Mesenteric fat pad (tissue), 1 donor: ENCODE data around the gene ASTL. TPM values are rescaled to one million over a fixed set of nuclear protein-coding genes. Genes with fewer than 3 reads are reported as not detected.
A peak's percentile ranks its signal among the peaks of the same experiment; 100 is the strongest.

Source experiments
- DNase-seq: peaks from one replicate; pipeline ENCODE4 v3.0.0-alpha.2; 2020; ENCODE audit warnings: low spot score
- total RNA-seq: library from RNA; stranded (reverse); fragmentation: NEBNext Ultra II Directional; extraction: Animal tissue kit (Norgen Biotek cat#: 25700); gene quantifications from one replicate; pipeline ENCODE4 v1.2.1, GENCODE V29; 2021
- donor health status: DM: yes; HTN: yes; CAD: no.

The ASTL gene
- total RNA-seq, 1 donor from 2014 or later, result not detected

DNA sequence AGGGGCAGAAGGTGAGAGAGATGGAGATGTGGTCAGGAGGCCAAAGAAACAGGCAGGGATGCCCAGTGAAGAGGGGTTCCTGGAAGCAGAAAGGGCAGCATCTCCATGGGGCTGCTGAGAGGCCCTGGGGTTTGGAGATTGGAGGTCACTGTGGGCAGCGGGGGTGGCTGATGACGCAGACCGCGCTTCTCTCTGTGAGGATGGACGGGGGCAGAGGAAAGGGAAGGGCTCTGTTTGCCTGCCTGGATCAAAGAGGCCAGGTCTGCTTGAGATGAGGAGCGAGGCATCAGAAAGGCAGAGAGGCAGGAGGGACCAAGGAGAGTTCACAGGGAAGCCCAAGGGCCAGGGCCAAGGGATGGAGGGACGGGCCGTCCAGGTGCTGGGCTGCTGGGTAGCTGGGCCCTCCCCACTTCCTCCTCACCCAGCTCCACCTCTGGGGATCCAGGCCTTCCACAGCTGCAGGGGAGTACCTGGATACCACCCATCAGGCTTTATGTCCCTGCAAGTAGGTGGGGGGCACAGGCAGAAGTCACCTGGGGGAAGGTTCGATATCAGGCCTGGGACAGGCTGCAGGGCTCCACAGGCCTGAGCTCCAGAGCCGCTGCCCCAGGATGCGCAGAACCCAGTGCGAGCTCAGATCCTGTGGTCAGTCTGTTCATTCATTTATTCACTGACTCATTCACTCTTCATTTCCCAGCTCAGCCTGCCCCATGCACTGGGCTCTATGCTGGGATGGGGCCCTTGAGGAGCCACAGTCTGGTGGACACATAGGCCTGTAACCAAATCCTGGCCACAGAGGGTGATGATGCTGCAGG, 52.6 kb downstream of the ASTL start:
- peak; percentile 87 for DNase-seq

DNA sequence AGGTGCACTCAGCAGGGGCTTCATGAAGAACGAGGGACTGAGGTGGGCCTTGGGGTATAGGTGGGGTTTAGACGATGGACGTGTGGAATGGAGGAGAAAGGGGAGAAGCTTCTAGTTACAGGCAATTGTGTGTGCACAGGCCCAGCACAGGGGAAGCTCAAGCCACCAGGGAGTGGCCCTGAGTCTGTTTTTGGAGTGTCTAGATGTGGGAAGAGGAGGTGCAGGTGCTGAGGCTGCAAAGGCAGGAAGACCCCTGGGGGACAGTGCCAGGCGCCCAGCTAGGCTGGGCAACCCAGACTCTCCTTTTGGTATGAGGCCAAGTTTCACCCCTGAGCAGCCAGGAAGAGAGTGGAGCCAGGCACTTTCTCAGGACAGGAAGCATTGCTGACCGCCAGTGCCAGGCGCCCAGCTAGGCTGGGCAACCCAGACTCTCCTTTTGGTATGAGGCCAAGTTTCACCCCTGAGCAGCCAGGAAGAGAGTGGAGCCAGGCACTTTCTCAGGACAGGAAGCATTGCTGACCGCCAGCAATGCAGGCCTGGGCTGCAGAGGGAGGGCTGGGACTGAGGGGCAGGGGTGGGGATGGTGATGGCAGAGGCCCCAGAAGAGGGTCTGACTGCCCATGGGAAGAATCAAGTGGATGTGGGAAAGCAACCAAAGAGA, 53.3 kb downstream of the ASTL start:
- DNase-seq, result peak; percentile 74

DNA sequence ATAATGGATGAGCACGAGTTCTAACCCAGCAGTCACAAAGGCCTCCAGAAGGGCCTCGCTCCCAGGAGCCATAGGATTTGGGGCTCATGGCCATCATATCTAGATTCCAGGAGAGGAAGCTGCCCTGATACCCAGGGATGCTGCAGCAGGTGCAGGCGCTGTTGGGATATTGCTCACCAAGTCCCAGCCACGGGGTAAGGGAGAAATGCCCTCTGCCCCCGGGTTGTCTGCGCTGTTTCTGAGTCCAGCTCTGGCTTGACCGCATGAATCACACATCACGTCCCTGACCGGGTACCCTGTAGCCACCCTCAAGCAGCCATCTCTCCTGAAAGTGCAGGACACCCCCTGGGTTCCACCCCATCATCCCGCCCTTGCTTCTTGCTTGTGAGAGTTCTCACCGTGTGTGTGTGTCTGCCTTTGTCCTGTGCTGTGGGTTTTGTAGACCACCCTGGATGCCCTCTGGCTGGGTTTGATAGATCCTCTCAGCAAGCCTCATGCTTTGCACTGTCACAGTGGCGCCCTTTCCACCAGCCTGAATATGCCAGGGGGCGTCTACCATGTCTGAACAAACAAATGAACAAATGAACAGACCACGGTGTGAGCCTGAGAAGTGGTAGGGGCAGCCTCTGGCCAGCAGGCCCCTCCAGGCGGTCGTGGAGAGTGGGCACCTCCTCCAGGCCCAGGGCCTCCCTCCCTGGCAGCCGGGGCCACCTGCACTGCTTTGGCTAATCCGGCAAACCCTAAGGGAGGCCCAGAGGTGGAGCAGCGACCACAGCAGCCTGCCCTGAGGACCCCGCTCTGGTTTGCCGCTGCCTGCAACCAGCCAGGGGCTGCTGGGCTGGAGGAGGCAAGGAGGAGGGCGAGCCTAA, 54.1 kb downstream of the ASTL start:
- peak; percentile 81 for DNase-seq

DNA sequence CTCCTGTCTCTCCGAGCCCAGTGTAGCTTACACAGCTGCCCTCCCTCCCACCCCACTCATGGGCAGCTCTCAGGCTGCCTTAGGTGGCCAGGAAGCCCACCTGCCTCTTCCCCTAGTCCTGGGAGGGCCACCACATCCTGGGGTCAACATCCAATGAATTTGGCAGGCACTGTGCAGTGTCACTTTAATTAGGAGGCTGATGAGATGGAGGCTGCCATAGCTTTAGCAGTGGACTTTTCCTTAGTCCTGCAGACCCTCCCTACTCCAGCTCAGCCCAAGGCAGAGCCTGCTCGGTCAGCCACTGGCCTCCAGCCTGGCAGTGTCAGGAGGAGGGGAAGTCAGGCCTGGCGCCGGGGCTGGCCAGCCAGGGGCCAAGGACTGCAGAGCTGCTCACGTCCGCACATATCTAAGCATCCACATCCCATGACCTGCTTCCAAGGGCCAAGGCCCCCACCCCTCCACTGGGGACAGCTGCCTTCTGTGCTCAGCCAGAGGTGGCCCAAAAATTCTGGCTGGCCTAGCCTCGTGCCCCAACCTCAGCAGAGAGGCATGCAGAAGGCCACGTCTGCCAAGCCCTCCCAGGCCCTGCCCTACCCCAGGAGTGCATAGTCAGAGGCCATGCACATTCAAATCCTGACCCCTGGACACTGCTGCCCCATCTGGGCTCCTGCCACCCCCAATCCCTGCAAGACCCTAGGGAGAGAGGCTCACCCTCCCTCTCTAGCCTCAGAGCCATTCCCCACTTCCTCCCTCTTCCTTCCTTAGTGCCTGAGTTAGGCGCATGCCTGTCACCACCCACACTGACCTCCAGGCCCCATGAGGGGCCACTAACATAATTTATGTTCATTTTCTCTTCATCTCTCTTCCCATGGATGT, 55.0 kb downstream of the ASTL start:
- peak; percentile 88 for DNase-seq

DNA sequence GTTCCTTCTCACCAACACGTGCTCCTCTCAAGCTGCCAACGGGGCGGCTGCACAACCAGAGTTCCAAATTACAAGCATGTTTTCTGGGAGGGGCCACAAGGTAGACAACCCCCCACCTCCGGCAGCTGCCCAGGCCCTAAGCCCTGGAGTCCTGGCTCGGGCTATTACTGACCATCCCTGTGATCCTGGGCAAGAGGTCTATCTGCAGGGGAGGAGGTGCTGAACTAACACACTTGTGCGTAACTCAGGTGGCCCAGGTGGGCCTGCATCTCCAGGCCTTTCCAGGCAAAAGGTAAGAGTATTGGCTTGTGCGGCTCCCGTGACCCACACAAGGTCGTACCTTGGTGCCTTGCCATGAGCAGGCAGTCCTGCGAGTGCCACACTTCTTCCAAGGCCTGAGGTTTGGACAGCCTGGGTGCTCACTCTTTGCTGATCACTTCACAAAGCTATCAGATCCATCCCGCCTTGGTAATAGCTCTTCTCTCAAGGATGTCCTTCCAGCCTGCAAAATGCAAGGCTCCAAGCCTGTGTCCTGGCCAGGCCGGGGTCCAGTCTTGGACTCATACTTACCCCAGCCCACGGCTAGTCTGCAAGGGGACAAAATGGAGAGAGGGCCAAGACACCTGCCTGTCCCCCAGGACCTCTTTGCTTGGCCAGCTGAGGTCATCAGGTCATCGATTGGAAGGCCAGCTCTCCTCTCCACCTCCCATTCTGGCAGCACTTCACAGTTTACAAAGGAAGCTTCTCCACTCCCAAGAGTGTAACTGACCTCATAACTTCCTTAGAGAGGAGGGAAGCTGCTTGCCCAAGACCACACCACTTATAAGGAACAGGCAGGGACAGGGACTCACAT, 55.9 kb downstream of the ASTL start:
- peak; percentile 81 for DNase-seq

DNA sequence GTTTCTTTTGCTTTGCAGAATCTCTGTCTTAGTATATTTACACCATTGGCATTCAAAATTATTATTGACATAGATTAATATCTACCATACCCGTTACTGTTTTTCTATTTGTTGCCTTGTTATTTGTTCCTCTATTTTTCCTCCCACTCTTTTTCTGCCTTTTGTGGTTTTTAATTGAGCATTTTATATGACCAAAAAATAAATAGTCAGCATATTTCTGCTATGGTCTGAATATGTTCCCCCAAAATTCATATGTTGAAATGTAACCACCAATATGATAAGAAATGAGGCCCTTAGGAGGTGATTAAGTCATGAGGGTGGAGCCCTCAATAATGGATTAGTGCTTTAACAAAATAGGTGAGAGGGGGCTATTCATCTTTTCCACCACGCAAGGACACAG, 57.3 kb downstream of the ASTL start:
- DNase-seq, result no peak

DNA sequence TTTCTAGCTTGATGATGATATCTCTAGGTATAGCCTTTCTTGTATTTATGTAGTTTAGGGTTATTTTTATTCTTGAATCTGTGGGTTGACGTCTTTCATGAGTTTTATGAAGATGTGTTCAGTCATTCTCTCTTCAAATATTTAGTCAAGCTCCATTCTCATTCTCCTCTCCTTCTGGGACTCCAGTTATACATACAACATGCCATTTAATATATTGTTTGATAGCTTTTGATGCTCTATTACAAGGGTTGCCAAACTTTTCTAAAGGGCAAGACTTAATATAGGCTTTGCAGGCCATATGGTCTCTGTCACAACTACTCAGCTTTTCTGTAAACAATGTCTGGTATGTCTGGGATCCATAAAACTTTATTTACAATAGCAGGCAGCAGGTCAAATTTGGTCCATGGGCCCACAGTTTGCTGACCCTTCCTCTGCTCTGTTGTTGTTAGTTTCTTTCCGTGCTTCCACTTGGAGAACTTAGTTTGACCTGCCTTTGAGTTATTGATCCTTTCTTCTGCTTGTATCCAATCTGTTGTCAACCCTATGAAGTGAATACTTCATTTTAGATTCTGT, 63.0 kb downstream of the ASTL start:
- DNase-seq, result no peak

DNA sequence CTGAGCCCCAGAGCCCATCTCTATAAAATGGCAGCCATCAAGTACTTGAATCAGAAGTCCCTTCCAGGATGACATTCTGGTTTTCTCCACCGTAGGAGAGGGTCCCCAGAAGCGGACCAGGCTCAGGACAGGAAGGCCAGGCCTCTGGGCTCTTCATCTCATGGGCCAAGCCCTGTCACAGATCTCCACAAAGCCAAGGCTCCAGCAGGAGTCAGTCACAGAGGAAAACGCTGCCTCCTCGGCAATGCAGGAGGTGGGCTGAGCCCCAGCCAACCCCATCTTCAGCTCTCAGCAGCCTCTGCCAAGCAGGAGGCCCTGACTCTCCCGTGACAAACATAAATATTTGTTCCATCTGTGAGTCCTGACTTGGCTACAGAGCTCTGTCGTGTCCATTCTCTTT, 64.1 kb downstream of the ASTL start:
- DNase-seq, result no peak

DNA sequence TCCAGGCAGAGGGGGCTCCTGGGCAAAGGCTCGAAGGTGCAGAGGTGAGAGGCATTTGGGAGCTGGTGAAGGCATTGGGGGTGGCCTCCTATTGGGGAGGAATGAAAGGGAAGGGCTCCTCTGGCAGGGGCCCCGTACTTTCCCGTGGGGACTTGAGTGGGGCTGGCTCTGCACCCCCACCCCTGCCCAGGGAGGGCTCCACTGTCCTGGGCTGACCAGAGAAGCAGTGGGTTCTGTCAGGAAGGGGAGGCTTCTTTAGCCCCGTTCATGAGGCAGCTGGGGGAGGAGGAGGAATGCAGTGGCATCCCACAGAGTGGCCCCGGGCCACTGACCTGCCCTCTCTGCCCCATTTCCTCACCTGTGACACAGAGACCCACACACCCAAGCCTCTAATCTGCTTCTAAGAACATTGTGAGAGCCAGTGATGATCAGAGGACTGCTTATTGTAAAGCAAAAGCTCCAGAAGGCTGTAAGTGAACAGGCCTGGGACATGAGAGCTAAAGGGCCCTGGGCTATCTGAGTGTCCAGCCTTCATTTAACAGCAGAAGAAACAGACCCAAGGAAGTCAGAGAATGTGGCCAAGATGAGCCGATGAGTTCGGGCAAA, 65.0 kb downstream of the ASTL start:
- DNase-seq, result no peak

Other genes starting within 250 kb of the ASTL start
- gene ANKRD36C, start 146.7 kb downstream of the ASTL start, total RNA-seq, result 23.6 TPM
- gene GPAT2, start 103.6 kb downstream of the ASTL start, total RNA-seq, result 9.0 TPM
- 1.2 TPM for gene ADRA2B, start 21.9 kb downstream of the ASTL start, total RNA-seq
- 6.1 TPM for gene DUSP2, start 6.9 kb upstream of the ASTL start, total RNA-seq
- gene STARD7, start 70.3 kb upstream of the ASTL start, total RNA-seq, result 107 TPM
- 58.7 TPM for gene TMEM127, start 127.5 kb upstream of the ASTL start, total RNA-seq
- gene CIAO1, start 127.7 kb upstream of the ASTL start, total RNA-seq, result 71.0 TPM
- 87.2 TPM for gene SNRNP200, start 167.0 kb upstream of the ASTL start, total RNA-seq
- 3.1 TPM for gene ITPRIPL1, start 186.8 kb upstream of the ASTL start, total RNA-seq
- gene NCAPH, start 197.3 kb upstream of the ASTL start, total RNA-seq, result 0.77 TPM